ENCODE data around the gene ZNF697.

The ZNF697 gene

GRCh38 chr1:119588621-119589020, 59.4 kb downstream of the ZNF697 start (continued):
- TF ChIP-seq ZNF518A (tag by site-specific recombination; conservative IDR thresholded peaks at IDR 0.05; ENCODE audit: low read depth) (no peak), ZNF394 (tag by site-specific recombination; IDR thresholded peaks at IDR 0.05; ENCODE audit: borderline replicate concordance) (no peak), ZBTB21 (tag by site-specific recombination; IDR thresholded peaks at IDR 0.05) (no peak), ZBTB26 (tag by site-specific recombination; optimal IDR thresholded peaks at IDR 0.05) (no peak), ZNF146 (tag by site-specific recombination; IDR thresholded peaks at IDR 0.05) (no peak), ZNF585B (tag by site-specific recombination; IDR thresholded peaks at IDR 0.05) (no peak), ZNF660 (tag by site-specific recombination; IDR thresholded peaks at IDR 0.05) (no peak), IKZF3 (tag by site-specific recombination; IDR thresholded peaks at IDR 0.05) (no peak), ZNF830 (tag by site-specific recombination; IDR thresholded peaks at IDR 0.05; ENCODE audit: low read depth) (no peak)

- Histone ChIP-seq H3K4me1 (ENCODE audit: control insufficient read depth, insufficient read depth, low read length) (no peaks in the 10 kb centered on the region; the same call in 1 of the 2 replicates), H3K4me3 (ENCODE audit: low read depth, low read length) (no peak overlapping the region), H3K27ac (ENCODE audit: extremely low read depth, low read depth, low read length) (no peak overlapping the region), H3K36me3 (ENCODE audit: control insufficient read depth in 2 of 2, insufficient read depth in 1 of 2, low read length in 2 of 2) (no peaks in the 10 kb centered on the region), H3K9me3 (ENCODE audit: control insufficient read depth, insufficient read depth, low read depth, low read length) (no peaks in the 10 kb centered on the region)
- ChIA-PET CTCF (interaction anchor here (1.0 to 1.2 kb wide), 2 partner anchors 37 to 112 kb away, joined by 3 to 4 read pairs; no protein-coding TSS in a partner anchor), POLR2A (no interaction called here)
- TF ChIP-seq ZNF223 (tag by site-specific recombination; IDR thresholded peaks at IDR 0.05) = no peak
- TF ChIP-seq BCL11B (tag by site-specific recombination; IDR thresholded peaks at IDR 0.05; ENCODE audit: low read depth) = no peak
- no peak for TF ChIP-seq ZBTB49 (tag by site-specific recombination; IDR thresholded peaks at IDR 0.05; ENCODE audit: low read depth)
- 0 out of 2 replicates have a peak, but pooled peaks have one; percentile 35 for TF ChIP-seq ZXDB (tag by site-specific recombination; IDR thresholded peaks at IDR 0.05)
- peak; percentile 64 for TF ChIP-seq PRDM4 (tag by site-specific recombination; IDR thresholded peaks at IDR 0.05)
- TF ChIP-seq SCRT1 (tag by site-specific recombination; IDR thresholded peaks at IDR 0.05; ENCODE audit: borderline replicate concordance) = 0 out of 2 replicates have a peak, but pooled peaks have one; percentile 20
- no peak for TF ChIP-seq BCL6B (tag by site-specific recombination; IDR thresholded peaks at IDR 0.05)
- TF ChIP-seq ZNF366 (tag by site-specific recombination; conservative IDR thresholded peaks at IDR 0.05) = no peak
- TF ChIP-seq SCRT2 (tag by site-specific recombination; IDR thresholded peaks at IDR 0.05) = 0 out of 2 replicates have a peak, but pooled peaks have one; percentile 32
- no peak for TF ChIP-seq SALL2 (tag by site-specific recombination; IDR thresholded peaks at IDR 0.05; ENCODE audit: borderline replicate concordance)
- TF ChIP-seq KLF1 (tag by site-specific recombination; IDR thresholded peaks at IDR 0.05) = no peak
- TF ChIP-seq ZFP37 (tag by site-specific recombination; IDR thresholded peaks at IDR 0.05) = no peak
- no peak for TF ChIP-seq ZNF266 (tag by site-specific recombination; IDR thresholded peaks at IDR 0.05; ENCODE audit: low read depth)
- TF ChIP-seq ZNF423 (tag by site-specific recombination; IDR thresholded peaks at IDR 0.05) = no peak
- no peak for TF ChIP-seq ZNF792 (tag by site-specific recombination; IDR thresholded peaks at IDR 0.05)
- TF ChIP-seq ZNF621 (tag by site-specific recombination; IDR thresholded peaks at IDR 0.05) = no peak
- TF ChIP-seq ZNF23 (tag by site-specific recombination; IDR thresholded peaks at IDR 0.05; ENCODE audit: borderline replicate concordance) = no peak
These were observed 60.7 kb downstream of the ZNF697 start for GRCh38 chr1:119587341-119587740.
